Thyroid gland (tissue), 4 donors: ENCODE results near the gene OR2M5.

Source experiments
- POLR2A ChIP-seq, 2 donors: fragments of 450-650 bp; IDR thresholded peaks; one replicate each; pipeline ENCODE4 v1.6.1; 2017; ENCODE audit warnings: antibody characterized with exemption in 2 of 2, mild to moderate bottlenecking in 2 of 2, moderate library complexity in 1 of 2
- TF ChIP-seq, protein P1 (sequence below), 6 experiments: fragments of 200-600 bp in 3 of 6; fragments of 450-650 bp in 3 of 6; sonication (generic) in 3 of 6; IDR thresholded peaks; one replicate each; pipeline ENCODE4 v1.5.1; 2016 to 2019; ENCODE audit warnings: antibody characterized with exemption in 6 of 6, mild to moderate bottlenecking in 2 of 6, inconsistent platforms in 1 of 6, moderate library complexity in 1 of 6

- TF ChIP-seq, protein P1, sequence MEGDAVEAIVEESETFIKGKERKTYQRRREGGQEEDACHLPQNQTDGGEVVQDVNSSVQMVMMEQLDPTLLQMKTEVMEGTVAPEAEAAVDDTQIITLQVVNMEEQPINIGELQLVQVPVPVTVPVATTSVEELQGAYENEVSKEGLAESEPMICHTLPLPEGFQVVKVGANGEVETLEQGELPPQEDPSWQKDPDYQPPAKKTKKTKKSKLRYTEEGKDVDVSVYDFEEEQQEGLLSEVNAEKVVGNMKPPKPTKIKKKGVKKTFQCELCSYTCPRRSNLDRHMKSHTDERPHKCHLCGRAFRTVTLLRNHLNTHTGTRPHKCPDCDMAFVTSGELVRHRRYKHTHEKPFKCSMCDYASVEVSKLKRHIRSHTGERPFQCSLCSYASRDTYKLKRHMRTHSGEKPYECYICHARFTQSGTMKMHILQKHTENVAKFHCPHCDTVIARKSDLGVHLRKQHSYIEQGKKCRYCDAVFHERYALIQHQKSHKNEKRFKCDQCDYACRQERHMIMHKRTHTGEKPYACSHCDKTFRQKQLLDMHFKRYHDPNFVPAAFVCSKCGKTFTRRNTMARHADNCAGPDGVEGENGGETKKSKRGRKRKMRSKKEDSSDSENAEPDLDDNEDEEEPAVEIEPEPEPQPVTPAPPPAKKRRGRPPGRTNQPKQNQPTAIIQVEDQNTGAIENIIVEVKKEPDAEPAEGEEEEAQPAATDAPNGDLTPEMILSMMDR (IDR thresholded peaks at IDR 0.05), result no peak
- TF ChIP-seq POLR2A (IDR thresholded peaks at IDR 0.05), result no peak
Measured at GRCh38 chr1:248158758-248159157, 13.8 kb downstream of the OR2M5 start.
